Activated naive CD8-positive, alpha-beta T cell treated with anti-CD3 and anti-CD28 coated beads, Interleukin-2, amount 10 ng/mL, durations not matched to agents 7 days and 5 days (primary cell): ENCODE measurements around the gene WDR90. TPM values are rescaled to one million over a fixed set of nuclear protein-coding genes. Genes with fewer than 3 reads are reported as not detected.

Experiments used
- ATAC-seq: fragments of 150-1000 bp; cut with Tn5 transposase; one replicate; pipeline ENCODE4 v1.10.0; 2021; ENCODE audit warnings: low read depth, moderate library complexity
- POLR2A ChIA-PET: fragments of 350-600 bp; sonication (Branson Sonifier 250); formaldehyde crosslinking; loops from one replicate; lab custom pipeline; 2021; ENCODE audit warnings: antibody characterized with exemption; lab: Charles Lee
- DNase-seq: peaks from one replicate; pipeline ENCODE4 v3.0.0; 2021
- H3K27ac Mint-ChIP-seq: one replicate; pipeline ENCODE4 v1.8.0; 2022; ENCODE audit warnings: mild to moderate bottlenecking, mixed read lengths
- H3K27me3 Mint-ChIP-seq: one replicate; pipeline ENCODE4 v1.8.0; 2022; ENCODE audit warnings: mild to moderate bottlenecking, moderate library complexity, mixed read lengths
- H3K36me3 Mint-ChIP-seq: one replicate; pipeline ENCODE4 v1.8.0; 2021; ENCODE audit warnings: mild to moderate bottlenecking, mixed read lengths
- H3K4me1 Mint-ChIP-seq: one replicate; pipeline ENCODE4 v1.8.0; 2021; ENCODE audit warnings: mixed read lengths
- H3K4me3 Mint-ChIP-seq: one replicate; pipeline ENCODE4 v1.8.0; 2022; ENCODE audit warnings: mild to moderate bottlenecking, moderate library complexity, mixed read lengths
- H3K9me3 Mint-ChIP-seq: one replicate; pipeline ENCODE4 v1.8.0; 2021; ENCODE audit warnings: mixed read lengths
- total RNA-seq, 2 experiments: library from RNA; stranded (reverse); gene quantifications; one replicate each; pipeline ENCODE4 v1.2.3, GENCODE V29; 2021

WDR90 gene
- total RNA-seq = 10 to 100 TPM; 73.2 to 79.1 TPM

DNA sequence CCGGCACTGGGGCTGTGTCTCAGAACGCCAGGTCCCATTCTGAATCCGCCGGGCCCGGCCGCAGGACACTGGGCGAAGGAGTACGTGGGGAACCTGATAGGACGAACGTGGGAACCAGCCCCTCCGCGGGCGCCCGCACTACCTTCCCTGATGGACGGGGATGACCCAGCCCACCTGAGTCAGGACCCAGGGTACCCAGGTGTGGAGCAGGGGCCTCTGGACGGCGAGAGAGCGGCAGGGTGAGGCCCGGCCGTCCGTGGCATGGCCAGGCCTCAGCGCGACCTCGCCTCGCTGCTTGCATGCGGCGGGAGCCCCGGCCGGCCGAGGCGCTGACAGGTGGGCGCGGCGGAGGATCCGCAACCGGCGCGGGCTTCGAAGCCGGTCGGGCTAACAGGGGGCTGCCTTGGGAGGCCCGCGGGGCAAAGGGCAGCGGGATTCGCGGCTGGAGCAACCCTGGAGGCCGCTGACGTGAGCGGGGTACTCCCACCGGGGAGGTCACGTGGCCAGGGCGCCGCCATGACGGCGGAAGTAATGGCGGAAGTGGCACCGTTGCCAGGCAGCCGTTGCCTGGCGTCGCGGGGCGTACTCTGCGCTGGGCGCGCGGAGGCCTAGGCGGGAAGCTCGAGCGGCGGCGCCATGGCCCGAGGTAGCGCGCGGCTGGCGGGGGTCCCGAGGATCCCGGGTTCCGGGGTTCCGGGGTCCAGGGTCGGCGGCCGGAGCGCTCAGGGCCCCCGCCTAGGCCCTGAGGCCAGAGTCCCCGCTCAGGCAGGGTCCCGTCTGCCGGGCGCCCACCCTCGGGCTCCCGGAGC, at the start of gene WDR90:
WDR90 (plus strand) TSS at position 585 of the 809 bp plus-strand sequence; CDS start at position 637, 52 bp downstream.
- Mint-ChIP-seq H3K27ac (peak within 1 kb of the TSS; percentile 73), H3K4me3 (peak within 1 kb of the TSS; percentile 80), H3K27me3 (no peaks in the 10 kb centered on the region), H3K36me3 (no peaks in the 10 kb centered on the region), H3K4me1 (peaks cover 3% of the 10 kb centered on the region), H3K9me3 (no peaks in the 10 kb centered on the region)
- DNase-seq (peak; percentile 95), ATAC-seq (peak; percentile 88)
- POLR2A ChIA-PET = interaction anchor here (0.8 to 3.1 kb wide), 9 partner anchors 9 to 122 kb away, joined by 3 to 13 read pairs (median 5); partner anchors contain the start of genes CAPN15, JMJD8, METTL26 and RHOT2

- H3K27ac Mint-ChIP-seq = no peak overlapping the region
- peaks cover 14% of the 10 kb centered on the region for H3K36me3 Mint-ChIP-seq
- ATAC-seq (no peak), DNase-seq (no peak)
- no peak overlapping the region for H3K4me3 Mint-ChIP-seq
- H3K9me3 Mint-ChIP-seq = no peaks in the 10 kb centered on the region
- no peaks in the 10 kb centered on the region for H3K27me3 Mint-ChIP-seq
- H3K4me1 Mint-ChIP-seq = peaks cover 3% of the 10 kb centered on the region
- POLR2A ChIA-PET = no interaction called here
These were observed 48.4 kb upstream of the WDR90 start for GRCh38 chr16:600781-601180.

DNA sequence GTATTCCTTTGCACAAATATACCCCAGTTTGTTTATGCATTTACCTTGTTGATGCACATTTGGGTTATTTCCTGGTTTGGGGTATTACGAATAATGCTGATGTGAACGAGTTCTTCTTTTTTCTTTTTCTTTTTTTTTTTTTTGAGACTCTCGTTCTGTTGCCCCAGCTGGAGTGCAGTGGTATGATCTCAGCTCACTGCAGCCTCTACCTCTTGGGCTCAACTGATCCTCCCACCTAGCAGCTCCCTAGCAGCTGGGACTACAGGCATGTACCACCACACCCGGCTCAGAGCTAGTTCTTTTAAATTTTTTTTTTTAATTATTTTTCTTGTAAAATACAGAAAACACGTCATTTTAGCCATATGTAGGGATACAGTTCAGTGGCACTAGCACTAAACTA, 45.2 kb upstream of the WDR90 start:
- no peaks in the 10 kb centered on the region for H3K27me3 Mint-ChIP-seq
- DNase-seq = no peak
- no peak overlapping the region for H3K4me3 Mint-ChIP-seq
- POLR2A ChIA-PET = no interaction called here
- no peaks in the 10 kb centered on the region for H3K9me3 Mint-ChIP-seq
- H3K36me3 Mint-ChIP-seq = peaks cover 5% of the 10 kb centered on the region
- H3K27ac Mint-ChIP-seq = no peak overlapping the region
- H3K4me1 Mint-ChIP-seq = peaks cover 3% of the 10 kb centered on the region
- no peak for ATAC-seq

DNA sequence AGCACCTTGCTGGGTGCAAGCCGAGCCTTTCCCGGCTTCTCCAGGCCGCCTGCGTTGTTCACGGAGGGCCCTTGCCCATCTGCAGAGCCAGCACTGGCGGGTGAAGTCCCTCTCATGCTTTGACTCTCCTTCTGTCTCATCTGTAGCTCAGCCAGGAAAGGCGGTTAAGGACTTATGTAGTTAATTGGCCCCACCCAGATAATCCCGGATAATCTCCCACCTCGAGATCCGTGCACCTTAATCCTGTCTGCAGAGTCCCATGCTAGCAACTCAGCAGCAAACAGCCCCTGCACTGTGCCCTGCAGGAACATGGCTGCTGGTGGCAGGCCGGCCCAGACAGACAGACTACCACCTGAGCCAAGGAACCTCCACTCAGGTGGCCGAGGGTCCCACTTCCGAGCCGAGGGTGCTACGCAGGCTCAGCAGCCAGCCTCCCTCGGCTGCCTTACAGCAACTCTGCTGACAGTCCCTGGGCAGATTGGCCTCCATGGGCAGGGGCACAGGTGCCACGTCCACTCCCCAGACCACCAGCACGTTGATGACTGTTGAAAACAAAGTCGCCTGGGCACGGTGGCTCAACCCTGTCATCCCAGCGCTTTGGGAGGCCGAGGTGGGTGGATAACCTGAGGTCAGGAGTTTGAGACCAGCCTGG, 42.4 kb upstream of the WDR90 start:
- no peaks in the 10 kb centered on the region for H3K27me3 Mint-ChIP-seq
- no peaks in the 10 kb centered on the region for H3K9me3 Mint-ChIP-seq
- H3K27ac Mint-ChIP-seq = no peak overlapping the region
- H3K36me3 Mint-ChIP-seq = peaks cover 5% of the 10 kb centered on the region
- no peak overlapping the region for H3K4me3 Mint-ChIP-seq
- DNase-seq = no peak
- POLR2A ChIA-PET = no interaction called here
- no peak for ATAC-seq
- H3K4me1 Mint-ChIP-seq = peaks cover 6% of the 10 kb centered on the region

DNA sequence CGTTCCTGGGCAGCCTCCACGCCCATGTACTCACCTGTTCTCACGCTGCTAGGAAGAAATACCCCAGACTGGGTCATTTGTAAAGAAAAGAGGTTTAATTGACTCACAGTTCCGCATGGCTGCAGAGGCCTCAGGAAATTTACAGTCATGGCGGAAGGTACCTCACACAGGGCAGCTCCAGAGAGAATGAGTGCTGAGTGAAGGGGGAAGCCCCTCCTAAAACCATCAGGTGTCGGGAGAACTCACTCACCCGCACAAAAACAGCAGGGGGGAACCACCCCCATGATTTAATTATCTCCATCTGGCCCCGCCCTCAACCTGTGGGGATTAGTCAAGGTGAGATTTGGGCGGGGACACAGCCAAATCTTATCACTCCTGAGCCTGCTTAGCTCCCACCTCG, 41.1 kb upstream of the WDR90 start:
- Mint-ChIP-seq H3K9me3 (no peaks in the 10 kb centered on the region), H3K36me3 (peaks cover 5% of the 10 kb centered on the region), H3K27ac (no peak overlapping the region), H3K4me1 (peaks cover 3% of the 10 kb centered on the region), H3K4me3 (no peak overlapping the region), H3K27me3 (no peaks in the 10 kb centered on the region)
- ATAC-seq = no peak
- DNase-seq = no peak
- POLR2A ChIA-PET = no interaction called here

GRCh38 chr16:609316-609715, 39.8 kb upstream of the WDR90 start:
- Mint-ChIP-seq H3K9me3 (peaks cover 2% of the 10 kb centered on the region), H3K27ac (no peak overlapping the region), H3K4me3 (no peak overlapping the region), H3K27me3 (no peaks in the 10 kb centered on the region), H3K36me3 (peaks cover 5% of the 10 kb centered on the region), H3K4me1 (peaks cover 3% of the 10 kb centered on the region)
- POLR2A ChIA-PET = no interaction called here
- no peak for ATAC-seq
- no peak for DNase-seq

DNA sequence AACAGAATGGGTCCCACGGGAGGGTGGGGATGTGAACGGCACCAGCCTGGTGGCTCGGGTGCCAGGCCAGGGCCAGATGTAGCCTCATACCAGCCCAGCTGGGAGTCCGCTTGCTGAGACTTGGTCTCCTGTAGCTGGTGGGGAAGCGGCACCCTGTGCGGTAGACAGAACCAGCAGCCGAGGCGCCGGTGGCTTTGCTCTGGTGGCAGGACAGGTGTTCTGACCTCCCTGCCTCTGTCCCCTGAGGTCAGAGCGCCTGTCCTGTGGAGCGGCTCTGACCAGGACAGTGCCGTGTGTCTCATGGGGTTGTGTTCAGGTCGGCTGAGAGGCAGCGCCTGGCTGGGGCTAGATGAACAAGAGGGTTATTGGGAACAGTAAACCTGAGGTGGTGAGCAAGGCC, 39.2 kb upstream of the WDR90 start:
- Mint-ChIP-seq H3K4me3 (no peak overlapping the region), H3K9me3 (peaks cover 2% of the 10 kb centered on the region), H3K36me3 (peaks cover 7% of the 10 kb centered on the region), H3K27me3 (no peaks in the 10 kb centered on the region), H3K4me1 (peaks cover 3% of the 10 kb centered on the region), H3K27ac (no peak overlapping the region)
- DNase-seq (no peak), ATAC-seq (no peak)
- POLR2A ChIA-PET = no interaction called here

- peaks cover 3% of the 10 kb centered on the region for H3K36me3 Mint-ChIP-seq
- peaks cover 3% of the 10 kb centered on the region for H3K4me1 Mint-ChIP-seq
- H3K9me3 Mint-ChIP-seq = peaks cover 2% of the 10 kb centered on the region
- ATAC-seq (no peak), DNase-seq (peak; percentile 56)
- POLR2A ChIA-PET = no interaction called here
- no peak overlapping the region for H3K27ac Mint-ChIP-seq
- no peaks in the 10 kb centered on the region for H3K27me3 Mint-ChIP-seq
- no peak overlapping the region for H3K4me3 Mint-ChIP-seq
These were observed 38.4 kb upstream of the WDR90 start for GRCh38 chr16:610513-611381.

- H3K4me1 Mint-ChIP-seq = peaks cover 3% of the 10 kb centered on the region
- POLR2A ChIA-PET = no interaction called here
- H3K9me3 Mint-ChIP-seq = peaks cover 2% of the 10 kb centered on the region
- peaks cover 3% of the 10 kb centered on the region for H3K36me3 Mint-ChIP-seq
- ATAC-seq (no peak), DNase-seq (no peak)
- H3K27me3 Mint-ChIP-seq = no peaks in the 10 kb centered on the region
- H3K27ac Mint-ChIP-seq = no peak overlapping the region
- H3K4me3 Mint-ChIP-seq = no peak overlapping the region
These were observed 34.0 kb upstream of the WDR90 start for GRCh38 chr16:615122-615521.

DNA sequence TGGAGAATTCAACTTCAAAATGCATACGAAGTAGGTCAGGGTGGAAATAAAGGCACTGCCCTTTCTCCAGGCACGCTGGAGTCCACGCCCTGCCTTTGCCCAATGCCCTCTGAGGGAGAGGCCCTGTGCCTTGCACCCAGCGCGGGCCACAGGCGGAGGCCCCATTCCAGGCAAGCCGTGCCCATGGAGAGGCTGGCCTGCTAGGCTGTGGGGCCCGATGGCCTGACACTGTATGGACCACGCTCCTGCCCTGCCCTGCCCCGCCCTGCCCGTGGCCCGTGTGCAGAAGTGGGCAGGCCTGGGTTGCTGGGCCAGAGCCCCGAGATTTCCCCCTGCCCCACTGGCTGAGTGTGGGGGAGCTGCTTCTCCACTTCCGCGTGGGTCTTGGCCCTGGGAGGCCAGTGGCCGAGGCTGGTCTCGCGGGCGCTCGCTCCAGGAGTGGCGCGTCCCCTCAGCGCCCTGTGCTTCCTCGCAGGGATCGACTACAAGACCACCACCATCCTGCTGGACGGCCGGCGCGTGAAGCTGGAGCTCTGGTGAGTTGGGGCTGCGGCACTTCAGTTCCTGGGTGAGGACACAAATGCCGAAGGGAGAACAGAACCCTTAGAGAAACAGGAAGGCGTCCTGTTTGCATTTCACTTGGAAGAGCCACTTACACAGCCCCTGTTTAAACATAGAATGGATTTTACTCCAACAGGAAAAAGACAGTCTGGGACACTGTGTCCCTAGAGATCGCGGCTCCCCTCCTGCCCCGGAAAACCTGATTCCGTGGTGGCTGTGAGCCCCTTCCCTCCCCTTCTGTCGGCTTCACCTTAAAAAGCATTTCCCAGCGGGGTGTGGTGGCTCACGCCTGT, 32.2 kb upstream of the WDR90 start:
- Mint-ChIP-seq H3K27ac (no peak overlapping the region), H3K27me3 (no peaks in the 10 kb centered on the region), H3K36me3 (peaks cover 3% of the 10 kb centered on the region), H3K9me3 (peaks cover 2% of the 10 kb centered on the region), H3K4me1 (no peaks in the 10 kb centered on the region), H3K4me3 (no peak overlapping the region)
- POLR2A ChIA-PET = no interaction called here
- ATAC-seq (no peak), DNase-seq (no peak)

GRCh38 chr16:617855-618254, 31.3 kb upstream of the WDR90 start:
- Mint-ChIP-seq H3K4me1 (no peaks in the 10 kb centered on the region), H3K36me3 (peaks cover 3% of the 10 kb centered on the region), H3K27me3 (no peaks in the 10 kb centered on the region), H3K27ac (no peak overlapping the region), H3K9me3 (peaks cover 2% of the 10 kb centered on the region), H3K4me3 (no peak overlapping the region)
- POLR2A ChIA-PET = no interaction called here
- DNase-seq (no peak), ATAC-seq (no peak)

DNA sequence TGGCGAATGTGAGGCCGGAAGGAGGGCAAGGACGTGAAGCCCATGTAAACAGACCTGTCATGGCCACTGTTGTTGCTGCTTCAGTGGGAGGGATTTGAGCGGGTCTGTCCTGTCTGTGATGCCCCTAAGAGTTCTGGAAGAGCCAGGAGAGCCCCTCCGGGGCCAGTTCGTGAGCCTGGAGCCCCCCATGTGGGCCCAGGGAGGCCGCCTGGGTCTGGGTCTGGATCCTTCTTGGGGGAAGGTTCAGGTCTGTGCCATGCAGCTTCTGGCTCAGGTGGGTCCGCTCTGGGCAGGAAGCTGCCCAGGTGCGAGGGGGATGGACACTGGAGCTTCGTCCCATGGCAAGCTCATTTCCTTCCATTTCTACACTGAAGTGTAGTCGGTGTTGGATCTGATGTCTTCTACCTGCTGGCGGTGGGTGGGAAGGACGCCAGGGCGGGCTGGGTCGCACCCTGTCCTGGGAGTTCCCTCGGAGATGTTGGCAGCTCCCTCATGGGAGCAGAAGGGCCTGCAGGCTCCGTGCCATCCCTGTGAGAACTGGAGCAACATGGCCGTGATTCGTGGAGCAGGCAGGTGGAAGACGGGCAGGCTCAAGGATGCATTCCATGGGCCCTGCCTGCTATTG, 29.6 kb upstream of the WDR90 start:
- POLR2A ChIA-PET = no interaction called here
- Mint-ChIP-seq H3K27me3 (no peaks in the 10 kb centered on the region), H3K4me1 (no peaks in the 10 kb centered on the region), H3K36me3 (peaks cover 1% of the 10 kb centered on the region), H3K4me3 (no peak overlapping the region), H3K27ac (no peak overlapping the region), H3K9me3 (no peaks in the 10 kb centered on the region)
- no peak for DNase-seq
- ATAC-seq = no peak
